NCI-H460 (cell line): ENCODE data around the gene MXD4. TPM values are rescaled to one million over a fixed set of nuclear protein-coding genes. Genes with fewer than 3 reads are reported as not detected.
"Not testable (repeated sequence)": the region's sequence is repeated elsewhere in the genome, so short reads cannot be mapped to it uniquely, and the experiment has no call there.

Source experiments
- DNase-seq: peaks from one replicate; pipeline ENCODE4 v3.0.0-alpha.2; 2016; ENCODE audit warnings: low read depth; ENCODE audit errors: extremely low read depth
- small RNA-seq, 2 experiments: library from RNA; depleted of rRNA; stranded (forward); fragments of <200 nt; gene quantifications; one replicate each; pipeline ENCODE3, GENCODE V24; 2014
- total RNA-seq: library from RNA; depleted of rRNA; stranded (reverse); fragments of >200 nt; shearing (Covaris generic); gene quantifications from 2 replicates; pipeline ENCODE4 v1.2.3, GENCODE V29; 2014; rRNA removed

The MXD4 gene
- total RNA-seq, 1 experiment from 2014 or later = 12.8 TPM

DNA sequence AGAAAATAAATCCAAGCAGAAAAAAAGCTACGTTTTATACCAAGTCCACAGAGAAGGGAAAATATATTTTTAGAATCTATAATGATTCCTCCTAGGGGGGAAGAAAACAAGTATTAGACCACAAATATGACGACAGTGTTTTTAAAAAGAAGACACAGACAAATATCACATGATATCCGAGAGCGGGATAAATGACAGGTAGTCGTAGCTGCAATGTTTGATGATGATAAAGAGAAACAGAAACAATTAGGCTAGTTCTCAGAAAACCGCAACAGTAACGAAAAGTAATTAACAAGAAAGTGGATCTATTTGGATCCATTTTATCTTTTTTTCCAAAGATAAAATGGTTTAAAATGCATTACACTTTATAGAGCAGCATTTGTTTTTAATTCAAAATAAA, 20.9 kb downstream of the MXD4 start:
- DNase-seq = no peak

DNA sequence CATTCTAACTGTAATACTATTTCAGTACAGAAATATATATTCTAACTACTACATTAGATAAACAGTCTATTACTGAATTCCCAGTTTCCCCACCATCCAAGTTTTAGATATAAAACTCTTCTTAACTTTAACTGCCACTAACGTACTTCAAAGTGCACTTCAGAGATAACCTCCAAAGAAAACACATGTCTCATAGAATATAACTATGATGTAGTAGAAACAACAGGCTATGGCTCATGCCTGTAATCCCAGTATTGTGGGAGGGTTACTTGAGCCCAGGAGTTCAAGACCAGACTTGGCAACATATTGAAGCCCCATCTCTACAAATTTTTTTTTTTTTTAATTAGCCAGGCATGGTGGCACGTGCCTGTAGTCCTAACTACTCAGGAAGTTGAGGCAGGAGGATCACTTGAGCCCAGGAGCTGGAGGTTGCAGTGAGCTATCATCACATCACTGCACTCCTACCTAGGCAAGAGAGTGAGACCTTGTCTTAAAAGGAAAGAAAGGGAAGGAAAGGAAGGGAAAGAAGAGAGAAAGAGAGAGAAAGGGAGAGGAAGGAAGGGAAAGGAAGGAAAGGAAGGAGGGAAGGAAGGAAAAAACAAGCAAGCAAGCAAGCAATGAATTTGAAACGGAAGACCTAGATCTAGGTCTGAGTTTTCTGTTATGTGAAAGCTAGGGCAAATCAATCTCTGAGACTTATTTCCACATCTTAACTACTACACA, 24.8 kb downstream of the MXD4 start:
- DNase-seq = no peak

GRCh38 chr4:2231082-2231481, 30.8 kb downstream of the MXD4 start:
- no peak for DNase-seq

DNA sequence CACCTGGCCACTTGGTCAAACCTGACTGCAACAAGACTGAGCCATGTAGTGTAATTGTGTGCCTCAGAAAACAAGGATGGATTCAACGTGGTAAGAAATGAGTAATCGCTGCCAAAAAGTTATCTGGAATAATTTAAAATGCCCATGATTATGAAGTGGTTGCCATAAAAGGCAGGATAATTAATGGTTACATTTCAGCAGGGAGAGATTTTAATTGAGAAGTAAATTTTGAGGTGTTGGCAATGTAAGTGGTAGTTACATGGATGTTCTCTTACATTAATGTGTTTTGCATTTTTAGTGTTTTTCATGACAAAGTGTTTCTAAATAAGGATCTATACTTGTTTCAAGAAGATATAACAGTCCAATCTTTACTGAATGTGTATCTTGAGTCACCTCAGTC, 35.6 kb downstream of the MXD4 start:
- DNase-seq = no peak

DNA sequence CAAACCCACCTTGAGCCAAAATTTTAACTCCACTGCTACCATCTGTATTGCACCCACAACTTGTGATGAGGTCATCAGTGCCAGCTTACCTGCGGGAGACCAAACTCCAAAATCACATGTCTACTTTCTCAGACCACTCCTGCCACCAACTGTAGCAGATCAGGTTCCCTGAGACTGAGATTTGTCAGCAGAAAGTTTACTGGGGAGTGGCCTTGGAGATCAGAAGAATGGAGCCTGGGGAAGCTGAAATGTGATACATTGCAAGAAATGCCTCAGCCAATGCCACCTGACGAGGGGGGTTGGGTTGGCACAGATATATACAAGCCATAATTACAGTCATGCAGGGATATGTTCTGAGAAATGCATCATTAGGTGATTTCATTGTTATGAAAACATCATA, 39.1 kb downstream of the MXD4 start:
- DNase-seq = no peak

GRCh38 chr4:2221378-2221777, 40.5 kb downstream of the MXD4 start:
- DNase-seq = not testable (repeated sequence)

- peak; percentile 69 for DNase-seq
Measured at GRCh38 chr4:2220016-2220630, 41.8 kb downstream of the MXD4 start.

DNA sequence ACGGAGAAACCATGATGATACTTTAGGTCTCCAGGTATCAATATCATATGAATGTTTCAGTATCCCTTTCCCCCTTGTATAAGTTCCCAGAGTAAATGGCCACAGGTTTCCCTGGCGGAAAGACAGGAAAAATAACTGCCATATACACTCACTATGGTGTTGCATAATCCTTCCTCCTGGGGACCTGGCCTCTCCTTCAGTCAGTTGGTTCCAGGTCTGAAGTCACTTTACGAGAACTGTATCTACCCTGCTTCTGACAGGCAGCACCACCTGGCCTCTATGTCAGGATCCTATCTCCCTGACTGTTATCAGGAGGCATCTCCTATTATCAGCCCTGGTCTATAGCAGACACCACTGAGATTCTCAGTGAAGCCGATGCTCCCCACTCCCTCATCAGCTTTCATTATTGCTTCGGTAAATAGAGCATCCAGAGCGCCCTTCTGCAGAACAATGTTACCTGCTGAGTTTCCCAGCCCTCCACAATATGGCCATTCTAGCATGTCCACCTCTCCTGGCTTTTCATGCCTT, 42.6 kb downstream of the MXD4 start:
- no peak for DNase-seq

- no peak for DNase-seq
Measured at GRCh38 chr4:2218436-2218835, 43.5 kb downstream of the MXD4 start.

GRCh38 chr4:2217726-2218125, 44.2 kb downstream of the MXD4 start:
- no peak for DNase-seq

DNA sequence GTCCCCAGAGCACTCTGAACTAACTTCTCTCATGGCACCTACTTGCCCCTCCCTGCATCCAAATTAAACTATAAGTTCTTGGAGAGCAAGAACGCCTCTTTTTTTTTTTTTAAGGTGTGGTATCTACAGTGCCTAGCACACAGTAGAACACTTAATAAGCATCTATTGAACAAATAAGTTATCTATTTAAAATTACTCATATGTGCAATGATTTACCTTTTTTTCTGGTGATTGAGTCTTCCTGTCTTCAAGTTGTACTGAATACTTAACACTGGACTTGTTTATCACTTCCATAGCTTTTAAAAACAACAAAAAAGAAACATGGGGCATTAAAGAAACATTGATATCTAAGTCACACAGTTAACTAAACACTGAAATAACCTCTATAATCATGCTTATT, 49.1 kb downstream of the MXD4 start:
- DNase-seq = no peak

- not testable (repeated sequence) for DNase-seq
Measured at GRCh38 chr4:2202789-2203188, 59.1 kb downstream of the MXD4 start.

Small RNA genes within 50 kb of the gene (small RNA-seq; reads per million reads assigned to genes)
- gene COX6B1P5 = 0 reads per million in 2 experiments

Other genes with a start within 250 kb of the MXD4 start
- gene NAT8L, start 202.8 kb downstream of the MXD4 start, total RNA-seq = 7.1 and 7.7 TPM in 2 replicates
- 11.9 and 12.3 TPM in 2 replicates for gene HAUS3, start 20.0 kb downstream of the MXD4 start, total RNA-seq
- gene POLN, start 20.0 kb downstream of the MXD4 start, total RNA-seq = 0.50 and 0.75 TPM in 2 replicates
- 7.1 and 10.0 TPM in 2 replicates for gene ZFYVE28, start 156.5 kb upstream of the MXD4 start, total RNA-seq
- not detected in 2 replicates for gene CFAP99, start 156.8 kb upstream of the MXD4 start, total RNA-seq
- gene RNF4, start 207.0 kb upstream of the MXD4 start, total RNA-seq = 53.3 and 61.6 TPM in 2 replicates